ENCODE results near the gene ADRA2B. TPM values are rescaled to one million over a fixed set of nuclear protein-coding genes. Genes with fewer than 3 reads are reported as not detected.

ADRA2B gene
- total RNA-seq, 1 experiment from 2014 or later = not detected

DNA sequence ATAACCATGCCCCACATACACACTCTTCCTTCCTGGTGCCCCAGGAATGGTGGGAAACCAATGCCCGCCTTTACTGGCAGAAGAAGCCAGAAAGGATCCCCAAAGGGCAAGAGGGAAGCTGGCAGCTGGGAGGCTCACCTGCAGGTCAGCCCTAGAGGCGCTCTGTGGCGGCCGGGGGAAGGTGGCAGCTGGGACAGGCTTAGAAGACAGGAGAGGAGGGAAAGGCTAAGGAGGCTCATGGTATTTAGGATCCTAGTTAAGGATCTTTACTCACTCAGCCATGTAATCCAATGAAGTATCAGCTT, 23.8 kb downstream of the ADRA2B start:
- H3K4me1 ChIP-seq (ENCODE audit: insufficient read depth, low read length, poor library complexity, severe bottlenecking) = no peaks in the 10 kb centered on the region
- ChIA-PET CTCF (no interaction called here), POLR2A (ENCODE audit: low non-redundant PET) (no interaction called here)
- no peaks in the 10 kb centered on the region for H3K27me3 ChIP-seq (replicated peaks; ENCODE audit: insufficient read depth, low read depth, low read length, poor library complexity)
- H3K9me3 ChIP-seq (ENCODE audit: low read depth, low read length, poor library complexity, severe bottlenecking) = no peaks in the 10 kb centered on the region
- no peak overlapping the region for H3K27ac ChIP-seq (ENCODE audit: low read depth, low read length, poor library complexity, severe bottlenecking)
- H3K4me3 ChIP-seq (ENCODE audit: low read depth, low read length, poor library complexity, severe bottlenecking) = no peak overlapping the region
- H3K36me3 ChIP-seq (ENCODE audit: insufficient read depth, low read length, poor library complexity, severe bottlenecking) = no peaks in the 10 kb centered on the region
- BruUV-seq (replicated peaks) = no TSS peak
- intact Hi-C loops (cut with micrococcal nuclease; ENCODE audit: unreplicated experiment) = no loop called here
- no peak for DNase-seq (ENCODE audit: low spot score)
- TF ChIP-seq CTCF (conservative IDR thresholded peaks at IDR 0.05; ENCODE audit: low read depth, low read length) (no peak), EZH2 (IDR thresholded peaks at IDR 0.05; ENCODE audit: borderline replicate concordance, low read depth, low read length, poor library complexity, severe bottlenecking) (no peak)

DNA sequence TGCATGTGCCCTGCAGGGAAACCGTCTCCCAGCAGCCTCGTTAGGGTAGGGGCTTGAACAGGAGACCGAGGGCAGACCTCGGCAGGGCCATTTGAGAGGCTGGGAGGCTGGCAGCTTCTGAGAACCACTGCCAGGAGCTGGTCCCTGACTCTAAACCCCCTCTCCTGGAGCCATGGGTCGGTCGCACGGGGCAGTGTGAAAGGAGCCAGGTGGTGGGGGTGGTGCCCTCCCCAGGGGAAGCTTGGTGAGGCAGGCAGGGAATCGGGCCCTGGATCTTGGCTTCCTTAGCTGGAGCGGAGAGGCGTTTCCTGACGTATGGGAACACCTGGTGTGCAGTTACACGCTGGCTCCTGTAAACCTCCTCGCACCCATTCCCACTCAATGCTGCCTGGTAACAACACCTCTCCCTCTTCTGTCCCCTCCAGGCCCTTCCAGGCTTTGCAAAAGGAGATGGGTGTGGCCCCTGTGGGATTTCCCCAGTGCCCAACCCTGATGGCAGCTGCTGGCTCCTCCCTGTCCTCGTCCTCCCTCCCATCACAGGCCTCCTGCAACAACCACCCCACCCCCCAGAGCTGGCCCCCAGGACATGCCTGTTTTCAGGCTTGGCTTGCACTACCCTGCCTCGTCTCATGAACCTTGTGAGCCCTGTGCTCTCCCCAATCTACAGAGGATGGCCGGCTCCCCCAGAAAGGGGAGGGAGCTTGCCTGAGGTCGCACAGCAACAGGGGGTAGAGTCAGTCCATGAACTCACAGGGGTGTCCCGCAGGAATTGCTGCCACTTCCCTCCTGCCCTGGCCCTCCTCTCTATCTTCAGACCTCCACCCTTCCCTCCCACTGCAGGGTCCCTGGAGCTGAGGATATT, 24.4 kb downstream of the ADRA2B start:
- no peak for DNase-seq (ENCODE audit: low spot score)
- Histone ChIP-seq H3K27me3 (replicated peaks; ENCODE audit: insufficient read depth, low read depth, low read length, poor library complexity) (no peaks in the 10 kb centered on the region), H3K27ac (ENCODE audit: low read depth, low read length, poor library complexity, severe bottlenecking) (no peak overlapping the region), H3K4me1 (ENCODE audit: insufficient read depth, low read length, poor library complexity, severe bottlenecking) (no peaks in the 10 kb centered on the region), H3K4me3 (ENCODE audit: low read depth, low read length, poor library complexity, severe bottlenecking) (no peak overlapping the region), H3K36me3 (ENCODE audit: insufficient read depth, low read length, poor library complexity, severe bottlenecking) (no peaks in the 10 kb centered on the region), H3K9me3 (ENCODE audit: low read depth, low read length, poor library complexity, severe bottlenecking) (no peaks in the 10 kb centered on the region)
- CTCF ChIA-PET = no interaction called here
- POLR2A ChIA-PET (ENCODE audit: low non-redundant PET) = no interaction called here
- intact Hi-C loops (cut with micrococcal nuclease; ENCODE audit: unreplicated experiment) = no loop called here
- TF ChIP-seq EZH2 (IDR thresholded peaks at IDR 0.05; ENCODE audit: borderline replicate concordance, low read depth, low read length, poor library complexity, severe bottlenecking) (no peak), CTCF (conservative IDR thresholded peaks at IDR 0.05; ENCODE audit: low read depth, low read length) (no peak)
- BruUV-seq (replicated peaks) = no TSS peak

DNA sequence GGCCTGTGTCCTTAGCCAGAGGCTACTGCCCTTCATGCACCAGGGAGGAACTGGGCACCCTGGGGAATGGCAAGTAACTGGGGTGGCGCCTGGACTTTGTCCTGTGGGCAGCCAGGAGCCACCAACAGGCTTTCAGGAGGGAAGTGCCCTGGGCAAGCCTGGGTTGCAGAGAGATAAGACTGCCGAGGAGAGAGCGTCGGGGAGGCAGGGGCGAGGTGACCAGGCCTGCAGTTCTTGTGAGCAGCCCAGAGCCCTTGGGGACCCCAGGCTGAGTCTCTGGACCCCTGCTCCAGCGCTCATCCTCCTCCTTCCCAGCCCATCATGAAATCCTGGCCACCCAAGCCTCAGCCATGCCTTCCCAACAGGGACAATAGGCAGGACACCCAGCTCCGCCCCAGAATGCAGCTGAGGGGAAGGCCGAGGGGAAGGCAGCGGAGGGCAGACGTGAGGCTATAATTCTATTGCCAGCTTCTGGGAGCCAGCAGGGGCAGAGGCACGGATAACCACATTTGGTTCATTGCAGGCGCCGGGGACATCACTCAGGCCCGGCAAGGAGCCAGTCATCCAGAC, 25.1 kb downstream of the ADRA2B start:
- CTCF ChIA-PET = no interaction called here
- no peak for DNase-seq (ENCODE audit: low spot score)

More for the DNA sequence above, 25.1 kb downstream of the ADRA2B start:
- intact Hi-C loops (cut with micrococcal nuclease; ENCODE audit: unreplicated experiment) = no loop called here
- H3K9me3 ChIP-seq (ENCODE audit: low read depth, low read length, poor library complexity, severe bottlenecking) = no peaks in the 10 kb centered on the region
- POLR2A ChIA-PET (ENCODE audit: low non-redundant PET) = no interaction called here
- BruUV-seq (replicated peaks) = no TSS peak
- TF ChIP-seq CTCF (conservative IDR thresholded peaks at IDR 0.05; ENCODE audit: low read depth, low read length) = no peak
- no peak for TF ChIP-seq EZH2 (IDR thresholded peaks at IDR 0.05; ENCODE audit: borderline replicate concordance, low read depth, low read length, poor library complexity, severe bottlenecking)
- H3K4me1 ChIP-seq (ENCODE audit: insufficient read depth, low read length, poor library complexity, severe bottlenecking) = no peaks in the 10 kb centered on the region
- H3K4me3 ChIP-seq (ENCODE audit: low read depth, low read length, poor library complexity, severe bottlenecking) = no peak overlapping the region
- H3K27me3 ChIP-seq (replicated peaks; ENCODE audit: insufficient read depth, low read depth, low read length, poor library complexity) = no peaks in the 10 kb centered on the region
- H3K27ac ChIP-seq (ENCODE audit: low read depth, low read length, poor library complexity, severe bottlenecking) = no peak overlapping the region
- no peaks in the 10 kb centered on the region for H3K36me3 ChIP-seq (ENCODE audit: insufficient read depth, low read length, poor library complexity, severe bottlenecking)
